GM21367 (cell line): ENCODE results near the gene OTOF.

ENCODE experiments used
- ATAC-seq: cut with Tn5 transposase; IDR thresholded peaks from one replicate; pipeline ENCODE4 v1.9.1; 2021; ENCODE audit not compliant: unreplicated experiment

Gene OTOF

GRCh38 chr2:26454561-26455001 lies 23.3 kb downstream of the OTOF start:
- ATAC-seq = no peak

GRCh38 chr2:26453421-26454329 lies 24.2 kb downstream of the OTOF start:
- ATAC-seq = no peak

- ATAC-seq = no peak
Measured at GRCh38 chr2:26451700-26452099, 26.2 kb downstream of the OTOF start.

- ATAC-seq = no peak
Measured at GRCh38 chr2:26450031-26450635, 27.8 kb downstream of the OTOF start.

- no peak for ATAC-seq
Measured at GRCh38 chr2:26449278-26450030, 28.5 kb downstream of the OTOF start.

GRCh38 chr2:26448651-26449050 lies 29.3 kb downstream of the OTOF start:
- no peak for ATAC-seq

- ATAC-seq = no peak
Measured at GRCh38 chr2:26444236-26444635, 33.7 kb downstream of the OTOF start.

GRCh38 chr2:26442707-26443106 lies 35.2 kb downstream of the OTOF start:
- ATAC-seq = no peak

- ATAC-seq = no peak
Measured at GRCh38 chr2:26442301-26442700, 35.6 kb downstream of the OTOF start.

GRCh38 chr2:26438926-26439325 lies 39.0 kb downstream of the OTOF start:
- ATAC-seq = no peak

- ATAC-seq = no peak
Measured at GRCh38 chr2:26438526-26438925, 39.4 kb downstream of the OTOF start.

GRCh38 chr2:26435106-26435505 lies 42.8 kb downstream of the OTOF start:
- ATAC-seq = no peak

- no peak for ATAC-seq
Measured at GRCh38 chr2:26432859-26433258, 45.1 kb downstream of the OTOF start.

GRCh38 chr2:26432363-26432762 lies 45.6 kb downstream of the OTOF start:
- ATAC-seq = no peak

GRCh38 chr2:26430826-26431225 lies 47.1 kb downstream of the OTOF start:
- ATAC-seq = no peak

GRCh38 chr2:26429779-26430578 lies 47.9 kb downstream of the OTOF start:
- ATAC-seq = no peak

- no peak for ATAC-seq
Measured at GRCh38 chr2:26428846-26429245, 49.1 kb downstream of the OTOF start.

- no peak for ATAC-seq
Measured at GRCh38 chr2:26424221-26424620, 53.7 kb downstream of the OTOF start.

- no peak for ATAC-seq
Measured at GRCh38 chr2:26423750-26424149, 54.2 kb downstream of the OTOF start.

GRCh38 chr2:26422947-26423629 lies 54.8 kb downstream of the OTOF start:
- ATAC-seq = no peak
